ENCODE measurements around the gene VDAC1. TPM values are rescaled to one million over a fixed set of nuclear protein-coding genes. Genes with fewer than 3 reads are reported as not detected.
"Not testable (repeated sequence)": the region's sequence is repeated elsewhere in the genome, so short reads cannot be mapped to it uniquely, and the experiment has no call there.

VDAC1 gene
- total RNA-seq, 1 experiment from 2014 or later: 303 TPM

- Histone ChIP-seq H3K4me1 (ENCODE audit: low read length) (no peaks in the 10 kb centered on the region), H3K9ac (ENCODE audit: low read length) (no peak overlapping the region), H3K4me2 (ENCODE audit: low read depth, low read length, poor library complexity, severe bottlenecking) (no peak overlapping the region), H3K27me3 (ENCODE audit: low read length) (no peaks in the 10 kb centered on the region), H3K9me3 (ENCODE audit: low read length) (no peaks in the 10 kb centered on the region), H4K20me1 (ENCODE audit: insufficient read depth, low read depth, low read length) (no peaks in the 10 kb centered on the region), H2AFZ (ENCODE audit: low read length) (no peak overlapping the region), H3K36me3 (ENCODE audit: insufficient read depth, low read length) (no peaks in the 10 kb centered on the region), H3K79me2 (ENCODE audit: low read length) (no peaks in the 10 kb centered on the region), H3K9me2 (replicated peaks; ENCODE audit: insufficient read depth, low read length) (no peaks in the 10 kb centered on the region), H3K27ac (ENCODE audit: low read length) (no peak overlapping the region), H3K4me3 (ENCODE audit: low read length) (no peak overlapping the region)
- DNase-seq: no peak
These were observed 41.6 kb upstream of the VDAC1 start for GRCh38 chr5:134046330-134046729.

- H3K27me3 ChIP-seq (ENCODE audit: low read length): no peaks in the 10 kb centered on the region
- H3K4me1 ChIP-seq (ENCODE audit: low read length): no peaks in the 10 kb centered on the region
- no peak overlapping the region for H3K4me3 ChIP-seq (ENCODE audit: low read length)
- H3K79me2 ChIP-seq (ENCODE audit: low read length): no peaks in the 10 kb centered on the region
- H3K4me2 ChIP-seq (ENCODE audit: low read depth, low read length, poor library complexity, severe bottlenecking): no peak overlapping the region
- H3K9me3 ChIP-seq (ENCODE audit: low read length): no peaks in the 10 kb centered on the region
- H4K20me1 ChIP-seq (ENCODE audit: insufficient read depth, low read depth, low read length): no peaks in the 10 kb centered on the region
- H2AFZ ChIP-seq (ENCODE audit: low read length): no peak overlapping the region
- H3K27ac ChIP-seq (ENCODE audit: low read length): no peak overlapping the region
- no peaks in the 10 kb centered on the region for H3K9me2 ChIP-seq (replicated peaks; ENCODE audit: insufficient read depth, low read length)
- H3K36me3 ChIP-seq (ENCODE audit: insufficient read depth, low read length): no peaks in the 10 kb centered on the region
- no peak for DNase-seq
- no peak overlapping the region for H3K9ac ChIP-seq (ENCODE audit: low read length)
These were observed 39.3 kb upstream of the VDAC1 start for GRCh38 chr5:134043793-134044792.

GRCh38 chr5:134041570-134042411 lies 37.0 kb upstream of the VDAC1 start:
- H3K9me3 ChIP-seq (ENCODE audit: low read length): no peaks in the 10 kb centered on the region
- no peak overlapping the region for H3K4me3 ChIP-seq (ENCODE audit: low read length)
- no peaks in the 10 kb centered on the region for H3K27me3 ChIP-seq (ENCODE audit: low read length)
- H4K20me1 ChIP-seq (ENCODE audit: insufficient read depth, low read depth, low read length): no peaks in the 10 kb centered on the region
- H3K4me2 ChIP-seq (ENCODE audit: low read depth, low read length, poor library complexity, severe bottlenecking): no peak overlapping the region
- H3K27ac ChIP-seq (ENCODE audit: low read length): no peak overlapping the region
- no peaks in the 10 kb centered on the region for H3K9me2 ChIP-seq (replicated peaks; ENCODE audit: insufficient read depth, low read length)
- H2AFZ ChIP-seq (ENCODE audit: low read length): no peak overlapping the region
- no peaks in the 10 kb centered on the region for H3K79me2 ChIP-seq (ENCODE audit: low read length)
- no peak for DNase-seq
- H3K9ac ChIP-seq (ENCODE audit: low read length): no peak overlapping the region
- no peaks in the 10 kb centered on the region for H3K4me1 ChIP-seq (ENCODE audit: low read length)
- H3K36me3 ChIP-seq (ENCODE audit: insufficient read depth, low read length): no peaks in the 10 kb centered on the region

GRCh38 chr5:134038138-134038537 lies 33.4 kb upstream of the VDAC1 start:
- no peak overlapping the region for H3K4me2 ChIP-seq (ENCODE audit: low read depth, low read length, poor library complexity, severe bottlenecking)

GRCh38 chr5:134037160-134037559 lies 32.4 kb upstream of the VDAC1 start:
- H3K9me3 ChIP-seq (ENCODE audit: low read length): no peaks in the 10 kb centered on the region
- H2AFZ ChIP-seq (ENCODE audit: low read length): no peak overlapping the region
- no peak overlapping the region for H3K27ac ChIP-seq (ENCODE audit: low read length)
- no peak overlapping the region for H3K9ac ChIP-seq (ENCODE audit: low read length)
- H4K20me1 ChIP-seq (ENCODE audit: insufficient read depth, low read depth, low read length): no peaks in the 10 kb centered on the region
- no peaks in the 10 kb centered on the region for H3K36me3 ChIP-seq (ENCODE audit: insufficient read depth, low read length)
- no peak for DNase-seq
- H3K79me2 ChIP-seq (ENCODE audit: low read length): no peaks in the 10 kb centered on the region
- no peak overlapping the region for H3K4me3 ChIP-seq (ENCODE audit: low read length)
- no peaks in the 10 kb centered on the region for H3K9me2 ChIP-seq (replicated peaks; ENCODE audit: insufficient read depth, low read length)
- no peaks in the 10 kb centered on the region for H3K27me3 ChIP-seq (ENCODE audit: low read length)
- H3K4me1 ChIP-seq (ENCODE audit: low read length): peaks cover 6% of the 10 kb centered on the region
- H3K4me2 ChIP-seq (ENCODE audit: low read depth, low read length, poor library complexity, severe bottlenecking): no peak overlapping the region

More at GRCh38 chr5:134038138-134038537, 33.4 kb upstream of the VDAC1 start:
- Histone ChIP-seq H3K4me1 (ENCODE audit: low read length) (no peaks in the 10 kb centered on the region), H3K27ac (ENCODE audit: low read length) (no peak overlapping the region), H3K9me3 (ENCODE audit: low read length) (no peaks in the 10 kb centered on the region), H3K4me3 (ENCODE audit: low read length) (no peak overlapping the region), H4K20me1 (ENCODE audit: insufficient read depth, low read depth, low read length) (no peaks in the 10 kb centered on the region), H3K79me2 (ENCODE audit: low read length) (no peaks in the 10 kb centered on the region), H3K9me2 (replicated peaks; ENCODE audit: insufficient read depth, low read length) (no peaks in the 10 kb centered on the region), H3K36me3 (ENCODE audit: insufficient read depth, low read length) (no peaks in the 10 kb centered on the region), H3K9ac (ENCODE audit: low read length) (no peak overlapping the region), H2AFZ (ENCODE audit: low read length) (no peak overlapping the region), H3K27me3 (ENCODE audit: low read length) (no peaks in the 10 kb centered on the region)
- DNase-seq: no peak

GRCh38 chr5:134034326-134034725 lies 29.6 kb upstream of the VDAC1 start:
- H3K4me1 ChIP-seq (ENCODE audit: low read length): peaks cover 12% of the 10 kb centered on the region
- no peak for DNase-seq
- no peaks in the 10 kb centered on the region for H4K20me1 ChIP-seq (ENCODE audit: insufficient read depth, low read depth, low read length)
- no peak overlapping the region for H3K4me2 ChIP-seq (ENCODE audit: low read depth, low read length, poor library complexity, severe bottlenecking)
- no peaks in the 10 kb centered on the region for H3K27me3 ChIP-seq (ENCODE audit: low read length)
- no peak overlapping the region for H3K9ac ChIP-seq (ENCODE audit: low read length)
- H3K9me3 ChIP-seq (ENCODE audit: low read length): no peaks in the 10 kb centered on the region
- no peak overlapping the region for H3K27ac ChIP-seq (ENCODE audit: low read length)
- no peak overlapping the region for H3K4me3 ChIP-seq (ENCODE audit: low read length)
- no peaks in the 10 kb centered on the region for H3K9me2 ChIP-seq (replicated peaks; ENCODE audit: insufficient read depth, low read length)
- no peak overlapping the region for H2AFZ ChIP-seq (ENCODE audit: low read length)
- H3K36me3 ChIP-seq (ENCODE audit: insufficient read depth, low read length): no peaks in the 10 kb centered on the region
- H3K79me2 ChIP-seq (ENCODE audit: low read length): no peaks in the 10 kb centered on the region

- H3K27ac ChIP-seq (ENCODE audit: low read length); DNase-seq; H3K9me3 ChIP-seq (ENCODE audit: low read length); H2AFZ ChIP-seq (ENCODE audit: low read length); H3K27me3 ChIP-seq (ENCODE audit: low read length); H3K79me2 ChIP-seq (ENCODE audit: low read length); H3K36me3 ChIP-seq (ENCODE audit: insufficient read depth, low read length); H4K20me1 ChIP-seq (ENCODE audit: insufficient read depth, low read depth, low read length); H3K9ac ChIP-seq (ENCODE audit: low read length); H3K9me2 ChIP-seq (replicated peaks; ENCODE audit: insufficient read depth, low read length); H3K4me2 ChIP-seq (ENCODE audit: low read depth, low read length, poor library complexity, severe bottlenecking); H3K4me3 ChIP-seq (ENCODE audit: low read length): not testable (repeated sequence)
- peaks cover 12% of the 10 kb centered on the region for H3K4me1 ChIP-seq (ENCODE audit: low read length)
These were observed 25.7 kb upstream of the VDAC1 start for GRCh38 chr5:134030303-134030964.

GRCh38 chr5:134029156-134029555 lies 24.4 kb upstream of the VDAC1 start:
- Histone ChIP-seq H3K36me3 (ENCODE audit: insufficient read depth, low read length) (no peaks in the 10 kb centered on the region), H3K9me3 (ENCODE audit: low read length) (no peaks in the 10 kb centered on the region), H3K4me1 (ENCODE audit: low read length) (peaks cover 12% of the 10 kb centered on the region), H4K20me1 (ENCODE audit: insufficient read depth, low read depth, low read length) (no peaks in the 10 kb centered on the region), H3K27me3 (ENCODE audit: low read length) (no peaks in the 10 kb centered on the region), H3K4me2 (ENCODE audit: low read depth, low read length, poor library complexity, severe bottlenecking) (no peak overlapping the region), H3K79me2 (ENCODE audit: low read length) (no peaks in the 10 kb centered on the region), H3K4me3 (ENCODE audit: low read length) (no peak overlapping the region), H3K9me2 (replicated peaks; ENCODE audit: insufficient read depth, low read length) (no peaks in the 10 kb centered on the region), H3K27ac (ENCODE audit: low read length) (no peak overlapping the region), H3K9ac (ENCODE audit: low read length) (no peak overlapping the region), H2AFZ (ENCODE audit: low read length) (no peak overlapping the region)
- no peak for DNase-seq

Measured in Karpas-422 (cell line).